ENCODE measurements around the gene IQCN. TPM values are rescaled to one million over a fixed set of nuclear protein-coding genes. Genes with fewer than 3 reads are reported as not detected.

Gene IQCN
- total RNA-seq, 1 donor from 2014 or later: 10.5 TPM

DNA sequence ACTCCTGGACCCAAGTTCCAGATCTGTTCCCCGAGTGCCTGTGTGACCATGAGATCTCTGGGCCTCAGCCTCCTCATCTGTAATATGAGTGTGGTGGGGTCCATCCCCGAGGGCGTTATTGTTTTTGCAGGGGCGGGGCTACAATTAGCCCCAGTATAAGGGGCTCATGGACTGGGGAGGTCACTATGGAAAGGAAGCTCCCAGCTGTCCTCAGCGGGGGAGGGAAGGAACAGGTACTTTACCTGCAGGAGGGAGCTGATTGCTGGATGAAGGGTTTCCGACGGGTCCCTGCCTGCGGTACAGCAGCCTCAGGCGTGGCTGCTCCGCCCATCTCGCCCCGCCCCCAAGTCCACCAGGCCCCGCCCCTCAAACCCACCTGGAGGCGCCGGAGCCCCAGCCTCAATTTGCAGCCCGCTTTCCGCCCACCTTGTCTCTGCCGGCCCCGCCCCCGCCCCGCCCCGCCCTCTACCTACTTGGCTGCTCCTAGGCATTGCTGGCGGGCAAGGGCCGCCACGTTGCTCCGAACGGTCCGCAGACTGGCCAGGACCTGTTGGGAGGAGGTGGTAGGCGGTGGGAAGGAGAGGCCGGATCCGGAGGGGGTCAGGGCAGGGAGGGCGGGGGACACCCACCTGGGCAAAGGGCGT lies 53.5 kb downstream of the IQCN start:
- Mint-ChIP-seq H3K9me3 (ENCODE audit: low read depth) (no peaks in the 10 kb centered on the region), H3K4me3 (ENCODE audit: low read depth) (no peak overlapping the region), H3K36me3 (ENCODE audit: insufficient read depth) (no peaks in the 10 kb centered on the region), H3K27ac (no peak overlapping the region), H3K4me1 (ENCODE audit: low read depth) (peaks cover 3% of the 10 kb centered on the region), H3K27me3 (peaks cover 41% of the 10 kb centered on the region)
- no peak for DNase-seq (ENCODE audit: low spot score, unreplicated experiment)
- TF ChIP-seq, protein P1, sequence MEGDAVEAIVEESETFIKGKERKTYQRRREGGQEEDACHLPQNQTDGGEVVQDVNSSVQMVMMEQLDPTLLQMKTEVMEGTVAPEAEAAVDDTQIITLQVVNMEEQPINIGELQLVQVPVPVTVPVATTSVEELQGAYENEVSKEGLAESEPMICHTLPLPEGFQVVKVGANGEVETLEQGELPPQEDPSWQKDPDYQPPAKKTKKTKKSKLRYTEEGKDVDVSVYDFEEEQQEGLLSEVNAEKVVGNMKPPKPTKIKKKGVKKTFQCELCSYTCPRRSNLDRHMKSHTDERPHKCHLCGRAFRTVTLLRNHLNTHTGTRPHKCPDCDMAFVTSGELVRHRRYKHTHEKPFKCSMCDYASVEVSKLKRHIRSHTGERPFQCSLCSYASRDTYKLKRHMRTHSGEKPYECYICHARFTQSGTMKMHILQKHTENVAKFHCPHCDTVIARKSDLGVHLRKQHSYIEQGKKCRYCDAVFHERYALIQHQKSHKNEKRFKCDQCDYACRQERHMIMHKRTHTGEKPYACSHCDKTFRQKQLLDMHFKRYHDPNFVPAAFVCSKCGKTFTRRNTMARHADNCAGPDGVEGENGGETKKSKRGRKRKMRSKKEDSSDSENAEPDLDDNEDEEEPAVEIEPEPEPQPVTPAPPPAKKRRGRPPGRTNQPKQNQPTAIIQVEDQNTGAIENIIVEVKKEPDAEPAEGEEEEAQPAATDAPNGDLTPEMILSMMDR (IDR thresholded peaks at IDR 0.05; ENCODE audit: unreplicated experiment): no peak

DNA sequence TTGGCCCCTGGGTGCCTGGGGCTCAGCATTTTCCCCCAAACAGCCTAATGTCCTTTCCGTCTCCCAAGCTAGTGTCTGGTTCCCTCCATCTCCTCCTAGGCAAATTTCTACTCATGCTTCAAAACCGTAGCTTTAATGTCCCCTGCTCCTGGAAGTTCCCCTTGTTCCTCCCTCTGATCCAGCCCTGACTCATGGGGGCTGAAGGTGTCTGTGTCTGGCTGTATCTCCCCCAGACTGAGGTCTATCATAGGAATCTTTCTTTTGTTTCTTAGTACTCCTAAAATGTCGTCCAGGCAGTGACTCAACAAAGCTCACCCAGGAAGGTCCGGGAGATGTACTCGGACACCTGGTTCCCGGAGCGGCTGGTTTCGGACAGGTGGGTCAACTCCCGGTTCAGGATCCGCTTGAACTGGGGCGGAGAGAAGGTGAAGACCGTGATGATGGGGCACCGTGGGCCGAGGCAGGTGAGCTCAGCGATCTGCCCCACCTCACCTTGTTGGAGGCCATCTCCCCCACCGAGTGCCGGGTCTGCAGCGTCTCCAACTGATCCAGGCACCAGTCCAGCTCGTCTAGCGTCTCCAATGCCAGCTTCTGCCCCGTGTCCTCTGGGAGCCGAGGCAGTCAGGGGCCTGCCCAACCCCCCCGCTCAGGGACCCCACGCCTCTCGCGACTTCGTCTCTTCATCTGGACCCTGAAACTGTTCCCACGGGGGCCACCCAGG lies 54.2 kb downstream of the IQCN start:
- Mint-ChIP-seq H3K4me1 (ENCODE audit: low read depth) (peaks cover 3% of the 10 kb centered on the region), H3K9me3 (ENCODE audit: low read depth) (no peaks in the 10 kb centered on the region), H3K36me3 (ENCODE audit: insufficient read depth) (no peaks in the 10 kb centered on the region), H3K4me3 (ENCODE audit: low read depth) (no peak overlapping the region), H3K27ac (no peak overlapping the region), H3K27me3 (peaks cover 37% of the 10 kb centered on the region)
- no peak for DNase-seq (ENCODE audit: low spot score, unreplicated experiment)
- TF ChIP-seq, protein P1 (IDR thresholded peaks at IDR 0.05; ENCODE audit: unreplicated experiment): no peak

DNA sequence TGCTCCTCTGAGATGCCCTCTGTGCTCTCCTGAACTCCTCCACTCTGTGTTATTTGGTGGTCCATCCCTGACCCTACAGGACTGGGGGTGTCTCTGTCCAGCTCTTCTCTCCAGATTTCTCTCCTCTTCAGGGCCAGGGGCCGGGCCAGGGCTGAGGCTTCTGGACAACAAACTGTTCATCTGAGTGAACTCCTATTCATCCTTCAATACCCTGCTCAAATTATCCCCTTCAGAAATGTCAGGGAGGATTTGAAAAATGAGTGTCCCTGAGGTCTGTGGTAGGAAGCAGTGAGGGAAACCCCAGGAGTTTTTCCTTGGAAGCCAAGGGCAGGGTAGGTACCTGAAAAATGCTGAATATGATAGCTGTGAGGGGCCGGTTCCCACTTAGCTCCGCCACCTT lies 55.7 kb downstream of the IQCN start:
- H3K36me3 Mint-ChIP-seq (ENCODE audit: insufficient read depth): no peaks in the 10 kb centered on the region
- no peaks in the 10 kb centered on the region for H3K9me3 Mint-ChIP-seq (ENCODE audit: low read depth)
- no peak for DNase-seq (ENCODE audit: low spot score, unreplicated experiment)
- no peak overlapping the region for H3K4me3 Mint-ChIP-seq (ENCODE audit: low read depth)
- TF ChIP-seq, protein P1 (IDR thresholded peaks at IDR 0.05; ENCODE audit: unreplicated experiment): no peak
- H3K4me1 Mint-ChIP-seq (ENCODE audit: low read depth): no peaks in the 10 kb centered on the region
- H3K27ac Mint-ChIP-seq: no peak overlapping the region
- H3K27me3 Mint-ChIP-seq: peaks cover 34% of the 10 kb centered on the region

DNA sequence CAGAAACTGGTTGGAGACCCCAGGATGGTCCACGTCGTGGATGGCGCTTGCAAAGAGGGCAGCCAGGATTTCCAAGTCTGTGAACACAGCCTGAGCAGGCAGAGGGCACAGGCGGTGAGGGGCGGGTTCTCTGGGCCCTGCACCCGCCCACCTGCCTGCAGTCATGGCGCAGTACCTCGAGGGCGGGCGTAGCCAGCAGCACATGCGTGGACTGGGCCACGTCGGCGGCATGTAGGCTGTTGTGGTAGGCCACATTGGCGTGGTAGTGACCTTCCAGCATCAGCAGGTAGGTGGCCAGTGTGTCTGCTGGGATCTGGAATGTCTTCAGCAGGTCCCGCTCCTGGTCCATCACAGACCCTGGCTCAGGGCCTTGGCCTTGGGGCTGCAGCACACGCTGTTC lies 56.1 kb downstream of the IQCN start:
- H3K27me3 Mint-ChIP-seq: peaks cover 34% of the 10 kb centered on the region
- no peaks in the 10 kb centered on the region for H3K4me1 Mint-ChIP-seq (ENCODE audit: low read depth)
- no peaks in the 10 kb centered on the region for H3K9me3 Mint-ChIP-seq (ENCODE audit: low read depth)
- H3K4me3 Mint-ChIP-seq (ENCODE audit: low read depth): no peak overlapping the region
- TF ChIP-seq, protein P1 (IDR thresholded peaks at IDR 0.05; ENCODE audit: unreplicated experiment): no peak
- no peaks in the 10 kb centered on the region for H3K36me3 Mint-ChIP-seq (ENCODE audit: insufficient read depth)
- H3K27ac Mint-ChIP-seq: no peak overlapping the region
- DNase-seq (ENCODE audit: low spot score, unreplicated experiment): no peak

GRCh38 chr19:18216789-18217188 lies 57.5 kb downstream of the IQCN start:
- H3K27ac Mint-ChIP-seq: no peak overlapping the region
- no peaks in the 10 kb centered on the region for H3K36me3 Mint-ChIP-seq (ENCODE audit: insufficient read depth)
- TF ChIP-seq, protein P1 (IDR thresholded peaks at IDR 0.05; ENCODE audit: unreplicated experiment): no peak
- H3K27me3 Mint-ChIP-seq: peaks cover 31% of the 10 kb centered on the region
- no peaks in the 10 kb centered on the region for H3K4me1 Mint-ChIP-seq (ENCODE audit: low read depth)
- H3K9me3 Mint-ChIP-seq (ENCODE audit: low read depth): no peaks in the 10 kb centered on the region
- no peak overlapping the region for H3K4me3 Mint-ChIP-seq (ENCODE audit: low read depth)
- DNase-seq (ENCODE audit: low spot score, unreplicated experiment): no peak

All from progenitor cell of endocrine pancreas (in vitro differentiated cells).